HEK293 (cell line): ENCODE measurements around the gene UST.

Experiments used
- CTCF ChIA-PET: fragments of 350-600 bp; formaldehyde crosslinking; extraction: SDS; loops from one replicate; lab custom pipeline; 2021; ENCODE audit warnings: antibody characterized with exemption; lab: Yijun Ruan, JAX
- POLR2A ChIA-PET: fragments of 300-600 bp; formaldehyde crosslinking; extraction: SDS; loops from one replicate; lab custom pipeline; 2020; ENCODE audit warnings: antibody characterized with exemption, inconsistent platforms; lab: Yijun Ruan, JAX
- H3K27ac ChIP-seq: fragments of 200-500 bp; sonication (Bioruptor generic); 2 replicates; pipeline ENCODE4 v1.5.1; 2014; ENCODE audit warnings: low read depth, low read length, control low read depth, inconsistent platforms; ENCODE audit errors: extremely low read depth
- H3K36me3 ChIP-seq, 2 experiments: fragments of 200-500 bp in 1 of 2; sonication (Bioruptor generic) in 1 of 2; 1 replicate in 1 of 2; 2 replicates in 1 of 2; pipeline ENCODE4 v1.5.1; 2014 to 2017; ENCODE audit warnings: inconsistent platforms in 2 of 2, low read length in 2 of 2; ENCODE audit not compliant: control insufficient read depth in 2 of 2, insufficient read depth in 1 of 2
- H3K4me1 ChIP-seq: fragments of 200-500 bp; sonication (Bioruptor generic); 2 replicates; pipeline ENCODE4 v1.5.1; 2014; ENCODE audit warnings: mild to moderate bottlenecking, low read length, inconsistent platforms; ENCODE audit not compliant: control insufficient read depth, insufficient read depth
- H3K4me3 ChIP-seq: 2 replicates; pipeline ENCODE4 v1.5.1; 2011; ENCODE audit warnings: low read depth, mild to moderate bottlenecking, control low read depth, low read length, moderate library complexity
- H3K9me3 ChIP-seq: fragments of 200-500 bp; sonication (Bioruptor generic); 2 replicates; pipeline ENCODE4 v1.5.1; 2014; ENCODE audit warnings: low read depth, low read length, inconsistent platforms; ENCODE audit not compliant: control insufficient read depth, insufficient read depth
- BCL11A ChIP-seq: fragments of 450-650 bp; formaldehyde crosslinking; IDR thresholded peaks from 2 replicates; pipeline ENCODE4 v1.5.1; 2016; ENCODE audit warnings: low read depth, missing biosample characterization, missing genetic modification characterization
- CTCF ChIP-seq: fragments of 450-650 bp; formaldehyde crosslinking; IDR thresholded peaks from 2 replicates; pipeline ENCODE4 v1.5.1; 2016; ENCODE audit warnings: missing biosample characterization, missing genetic modification characterization
- FEZF1 ChIP-seq: fragments of 450-650 bp; formaldehyde crosslinking; IDR thresholded peaks from 2 replicates; pipeline ENCODE4 v1.5.1; 2016; ENCODE audit warnings: missing biosample characterization, missing genetic modification characterization
- KLF10 ChIP-seq: fragments of 450-650 bp; IDR thresholded peaks from 2 replicates; pipeline ENCODE4 v1.5.1; 2018; ENCODE audit warnings: missing biosample characterization, mild to moderate bottlenecking, missing genetic modification characterization
- KLF17 ChIP-seq: fragments of 450-650 bp; formaldehyde crosslinking; IDR thresholded peaks from 2 replicates; pipeline ENCODE4 v1.5.1; 2016; ENCODE audit warnings: missing biosample characterization, missing genetic modification characterization
- OSR2 ChIP-seq: fragments of 450-650 bp; formaldehyde crosslinking; IDR thresholded peaks from 2 replicates; pipeline ENCODE4 v1.5.1; 2016; ENCODE audit warnings: missing biosample characterization, missing genetic modification characterization
- PRDM10 ChIP-seq: fragments of 450-650 bp; formaldehyde crosslinking; IDR thresholded peaks from 2 replicates; pipeline ENCODE4 v1.5.1; 2016; ENCODE audit warnings: missing biosample characterization, missing genetic modification characterization
- ZNF10 ChIP-seq: fragments of 450-650 bp; formaldehyde crosslinking; IDR thresholded peaks from 2 replicates; pipeline ENCODE4 v1.5.1; 2017; ENCODE audit warnings: missing biosample characterization, missing genetic modification characterization
- ZNF18 ChIP-seq: fragments of 450-650 bp; formaldehyde crosslinking; IDR thresholded peaks from 2 replicates; pipeline ENCODE4 v1.5.1; 2016; ENCODE audit warnings: missing biosample characterization, missing genetic modification characterization
- ZNF202 ChIP-seq: fragments of 450-650 bp; formaldehyde crosslinking; IDR thresholded peaks from 2 replicates; pipeline ENCODE4 v1.5.1; 2016; ENCODE audit warnings: missing biosample characterization, missing genetic modification characterization, borderline replicate concordance
- ZNF239 ChIP-seq: fragments of 450-650 bp; formaldehyde crosslinking; IDR thresholded peaks from 2 replicates; pipeline ENCODE4 v1.5.1; 2016; ENCODE audit warnings: missing biosample characterization, missing genetic modification characterization
- ZNF341 ChIP-seq: fragments of 450-650 bp; formaldehyde crosslinking; IDR thresholded peaks from 2 replicates; pipeline ENCODE4; 2016; ENCODE audit warnings: low read depth, missing biosample characterization, missing genetic modification characterization
- ZNF354C ChIP-seq: fragments of 450-650 bp; formaldehyde crosslinking; IDR thresholded peaks from 2 replicates; pipeline ENCODE4 v1.5.1; 2016; ENCODE audit warnings: missing biosample characterization, missing genetic modification characterization, low read depth, borderline replicate concordance
- ZNF394 ChIP-seq: fragments of 450-650 bp; formaldehyde crosslinking; IDR thresholded peaks from 2 replicates; pipeline ENCODE4 v1.5.1; 2016; ENCODE audit warnings: missing biosample characterization, missing genetic modification characterization, mild to moderate bottlenecking, moderate library complexity, borderline replicate concordance
- ZNF423 ChIP-seq: fragments of 450-650 bp; formaldehyde crosslinking; IDR thresholded peaks from 2 replicates; pipeline ENCODE4 v1.5.1; 2016; ENCODE audit warnings: missing biosample characterization, missing genetic modification characterization
- ZNF433 ChIP-seq: fragments of 450-650 bp; formaldehyde crosslinking; IDR thresholded peaks from 2 replicates; pipeline ENCODE4 v1.5.1; 2016; ENCODE audit warnings: missing biosample characterization, missing genetic modification characterization, low read depth
- ZNF521 ChIP-seq: fragments of 450-650 bp; formaldehyde crosslinking; IDR thresholded peaks from 2 replicates; pipeline ENCODE4 v1.5.1; 2017; ENCODE audit warnings: missing biosample characterization, mild to moderate bottlenecking, missing genetic modification characterization
- ZNF645 ChIP-seq: fragments of 450-650 bp; formaldehyde crosslinking; IDR thresholded peaks from 2 replicates; pipeline ENCODE4; 2016; ENCODE audit warnings: missing biosample characterization, missing genetic modification characterization
- ZNF660 ChIP-seq: fragments of 450-650 bp; IDR thresholded peaks from 2 replicates; pipeline ENCODE4 v1.5.1; 2018; ENCODE audit warnings: missing biosample characterization, mild to moderate bottlenecking, missing genetic modification characterization
- ZNF704 ChIP-seq: fragments of 450-650 bp; formaldehyde crosslinking; IDR thresholded peaks from 2 replicates; pipeline ENCODE4 v1.5.1; 2016; ENCODE audit warnings: missing biosample characterization, missing genetic modification characterization
- ZNF777 ChIP-seq: fragments of 450-650 bp; formaldehyde crosslinking; IDR thresholded peaks from 2 replicates; pipeline ENCODE4 v1.5.1; 2017; ENCODE audit warnings: missing biosample characterization, missing genetic modification characterization, borderline replicate concordance
- ZNF837 ChIP-seq: fragments of 450-650 bp; formaldehyde crosslinking; IDR thresholded peaks from 2 replicates; pipeline ENCODE4 v1.5.1; 2016; ENCODE audit warnings: missing biosample characterization, missing genetic modification characterization
- ZNF843 ChIP-seq: fragments of 450-650 bp; formaldehyde crosslinking; IDR thresholded peaks from 2 replicates; pipeline ENCODE4 v1.5.1; 2016; ENCODE audit warnings: missing biosample characterization, missing genetic modification characterization
- ZSCAN16 ChIP-seq: fragments of 450-650 bp; formaldehyde crosslinking; IDR thresholded peaks from 2 replicates; pipeline ENCODE4 v1.5.1; 2016; ENCODE audit warnings: missing biosample characterization, missing genetic modification characterization

The UST gene

GRCh38 chr6:148893481-148893880, 146.7 kb downstream of the UST start:
- H3K36me3 ChIP-seq: no peaks in the 10 kb centered on the region
- TF ChIP-seq ZNF837 (tag by site-specific recombination): no peak
- TF ChIP-seq ZNF354C (tag by site-specific recombination): no peak
- TF ChIP-seq ZNF394 (tag by site-specific recombination): no peak
- TF ChIP-seq PRDM10: no peak
- TF ChIP-seq ZNF423 (tag by site-specific recombination): no peak
- no peaks in the 10 kb centered on the region for H3K9me3 ChIP-seq
- no peak overlapping the region for H3K4me3 ChIP-seq
- POLR2A ChIA-PET: no interaction called here
- CTCF ChIA-PET: interaction anchor here (0.6 to 0.7 kb wide), 3 partner anchors 9 to 62 kb away, joined by 3 read pairs; no protein-coding TSS in a partner anchor
- H3K27ac ChIP-seq: no peak overlapping the region
- H3K4me1 ChIP-seq: peaks cover 3% of the 10 kb centered on the region

- H3K36me3 ChIP-seq: no peaks in the 10 kb centered on the region
- no peak overlapping the region for H3K27ac ChIP-seq
- CTCF ChIA-PET: interaction anchor here (0.7 to 0.8 kb wide), 2 partner anchors 13 to 17 kb away, joined by 3 read pairs; no protein-coding TSS in a partner anchor
- H3K9me3 ChIP-seq: no peaks in the 10 kb centered on the region
- POLR2A ChIA-PET: no interaction called here
- H3K4me3 ChIP-seq: no peak overlapping the region
- peaks cover 7% of the 10 kb centered on the region for H3K4me1 ChIP-seq
- TF ChIP-seq CTCF (tag by site-specific recombination) (no peak), ZNF18 (peak; percentile 46; the same call in 1 of the 2 replicates), ZNF433 (tag by site-specific recombination) (no peak), ZNF341 (tag by site-specific recombination) (no peak), ZNF704 (tag by site-specific recombination) (no peak), ZNF521 (tag by site-specific recombination) (no peak), BCL11A (tag by site-specific recombination) (no peak), FEZF1 (tag by site-specific recombination) (peak; percentile 46; the same call in 1 of the 2 replicates), KLF17 (tag by site-specific recombination) (no peak), ZNF239 (tag by site-specific recombination) (no peak), ZNF843 (tag by site-specific recombination) (peak; percentile 50), ZNF645 (no peak), ZNF10 (tag by site-specific recombination) (no peak), ZNF202 (no peak), OSR2 (tag by site-specific recombination) (peak; percentile 28; the same call in 1 of the 2 replicates), ZNF660 (tag by site-specific recombination) (no peak), ZSCAN16 (tag by site-specific recombination) (0 out of 2 replicates have a peak, but pooled peaks have one; percentile 54), KLF10 (tag by site-specific recombination) (no peak), ZNF777 (tag by site-specific recombination) (no peak)
Measured at GRCh38 chr6:148898376-148899014, 151.7 kb downstream of the UST start.
